Superior temporal gyrus (tissue), 1 donor: ENCODE data around the gene IWS1.
"Not testable (repeated sequence)": the region's sequence is repeated elsewhere in the genome, so short reads cannot be mapped to it uniquely, and the experiment has no call there.

Source experiments
- DNase-seq: peaks from one replicate; pipeline ENCODE4 v3.0.0-alpha.2; 2016; ENCODE audit errors: extremely low spot score

Gene IWS1

DNA sequence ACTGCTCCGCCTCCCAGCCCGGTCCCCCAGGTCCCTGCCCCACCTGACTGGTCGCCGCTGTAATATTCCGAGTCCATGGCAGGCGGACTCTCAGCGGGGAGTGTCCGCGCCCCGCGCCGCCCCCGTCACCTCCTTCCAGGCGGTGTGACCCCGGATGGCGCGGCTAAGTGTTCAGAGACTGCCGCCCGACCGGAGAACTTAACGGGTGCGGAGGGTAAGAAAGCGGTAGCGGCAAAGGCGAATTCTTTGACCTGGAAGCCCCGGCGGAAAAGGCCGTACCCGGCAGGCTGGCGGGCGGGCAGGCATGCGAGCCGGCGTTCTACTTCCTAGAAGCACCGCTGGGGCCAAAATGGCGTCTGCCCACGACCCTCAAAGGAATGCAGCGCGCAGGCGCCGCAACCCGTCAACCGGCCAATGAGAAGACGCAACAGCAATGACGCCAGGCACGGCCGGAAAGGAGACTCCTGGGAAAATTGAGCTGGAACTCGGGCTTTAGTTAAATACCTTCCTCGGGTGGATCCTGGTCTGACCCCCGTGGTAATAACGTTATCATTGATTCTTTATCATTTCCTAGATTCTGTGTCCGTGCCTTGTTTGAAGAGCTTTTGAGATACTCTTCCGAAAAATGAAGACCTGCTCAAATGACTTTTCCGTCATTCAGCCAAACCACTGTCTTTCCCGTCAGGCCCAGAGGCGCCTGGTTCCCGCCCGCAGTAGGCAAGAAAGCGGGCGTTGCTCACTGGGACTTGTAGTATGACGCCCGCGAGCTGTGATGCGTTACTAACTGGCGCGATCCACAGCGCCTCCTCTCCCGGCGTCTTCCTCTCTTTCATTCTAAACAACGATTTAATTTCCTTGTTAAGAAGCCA, at the start of gene IWS1:
IWS1 (minus strand) TSS at position 358 of the 869 bp plus-strand sequence; CDS start at position 77, 281 bp downstream.
- peak; percentile 98 for DNase-seq

DNA sequence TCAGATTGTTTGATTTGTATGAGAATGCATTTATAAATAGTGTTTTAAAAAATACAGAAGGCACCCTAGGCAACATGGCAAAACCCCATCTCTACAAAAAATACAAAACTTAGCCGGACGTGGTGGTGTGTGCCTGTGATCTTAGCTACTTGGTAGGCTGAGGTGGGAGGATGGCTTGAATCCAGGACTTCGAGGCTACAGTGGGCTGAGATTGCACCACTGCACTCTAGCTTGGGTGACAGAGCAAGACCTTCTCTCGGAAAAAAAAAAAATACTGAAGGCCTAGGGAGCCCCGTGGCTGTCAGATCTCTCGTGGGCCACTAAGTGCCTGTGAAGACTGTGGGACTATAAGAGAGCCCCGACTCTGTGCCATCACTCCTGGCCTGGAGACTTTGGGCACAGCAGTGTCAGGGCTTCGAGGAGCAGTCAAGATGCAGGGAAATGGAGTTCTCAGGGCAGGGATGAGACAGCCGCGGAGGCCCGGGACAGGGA, 49.7 kb upstream of the IWS1 start:
- no peak for DNase-seq

- DNase-seq, result no peak
Measured at GRCh38 chr2:127575185-127575765, 49.0 kb upstream of the IWS1 start.

GRCh38 chr2:127574656-127575055, 48.4 kb upstream of the IWS1 start:
- DNase-seq, result no peak

- DNase-seq, result no peak
Measured at GRCh38 chr2:127573771-127574170, 47.5 kb upstream of the IWS1 start.

DNA sequence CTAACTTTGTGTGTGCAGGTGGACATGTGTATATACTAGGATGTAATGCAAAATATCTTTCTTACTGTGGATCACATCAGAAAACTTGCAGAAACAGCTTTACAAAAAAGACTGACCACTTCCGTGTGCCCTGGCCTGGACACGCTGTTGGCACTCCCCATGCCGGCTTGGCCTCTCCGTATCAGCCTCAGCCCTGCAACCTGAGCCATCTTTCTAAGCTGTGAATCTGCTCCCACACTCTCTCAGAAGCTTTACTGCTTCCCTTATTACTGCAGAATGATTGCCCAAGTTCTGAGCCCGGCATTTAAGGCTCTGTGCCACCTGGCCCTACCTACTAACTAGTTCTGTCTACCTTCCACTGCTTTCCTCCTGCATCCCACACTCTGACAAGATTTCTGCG, 47.0 kb upstream of the IWS1 start:
- DNase-seq, result no peak

DNA sequence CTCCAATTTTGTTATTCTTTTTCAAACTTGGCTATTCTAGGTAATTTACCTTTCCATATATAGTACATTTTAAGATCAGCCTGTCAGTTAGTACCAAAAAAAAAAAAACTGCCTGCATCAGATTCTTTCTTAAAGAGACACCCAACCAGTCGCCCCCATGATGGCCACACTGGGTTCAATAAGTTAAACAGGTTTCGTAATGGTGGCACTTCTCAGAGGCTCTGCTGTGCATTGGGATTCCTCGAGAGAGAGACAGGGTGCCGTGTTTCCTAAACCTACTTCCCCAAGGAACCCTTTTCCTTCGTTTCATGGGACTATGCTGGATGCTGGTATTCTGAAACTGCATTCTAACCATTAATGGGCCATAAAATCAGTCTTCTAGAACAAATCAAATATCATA, 46.6 kb upstream of the IWS1 start:
- no peak for DNase-seq

DNA sequence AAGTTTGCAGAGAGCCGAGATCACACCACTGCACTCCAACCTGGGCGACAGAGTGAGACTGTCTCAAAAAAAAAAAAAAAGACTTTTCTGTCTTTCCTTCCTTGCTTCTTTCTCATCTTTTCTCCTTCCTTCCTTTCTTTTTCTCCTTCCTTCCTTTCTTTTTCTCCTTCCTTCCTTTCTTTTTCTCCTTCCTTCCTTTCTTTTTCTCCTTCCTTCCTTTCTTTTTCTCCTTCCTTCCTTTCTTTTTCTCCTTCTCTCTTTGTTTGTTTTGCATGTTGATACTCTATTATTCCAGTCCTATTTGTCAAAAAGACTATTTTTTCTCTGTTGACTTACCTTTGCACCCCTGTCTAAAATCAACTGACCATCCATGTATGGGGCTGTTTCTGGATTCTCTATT, 46.1 kb upstream of the IWS1 start:
- not testable (repeated sequence) for DNase-seq

DNA sequence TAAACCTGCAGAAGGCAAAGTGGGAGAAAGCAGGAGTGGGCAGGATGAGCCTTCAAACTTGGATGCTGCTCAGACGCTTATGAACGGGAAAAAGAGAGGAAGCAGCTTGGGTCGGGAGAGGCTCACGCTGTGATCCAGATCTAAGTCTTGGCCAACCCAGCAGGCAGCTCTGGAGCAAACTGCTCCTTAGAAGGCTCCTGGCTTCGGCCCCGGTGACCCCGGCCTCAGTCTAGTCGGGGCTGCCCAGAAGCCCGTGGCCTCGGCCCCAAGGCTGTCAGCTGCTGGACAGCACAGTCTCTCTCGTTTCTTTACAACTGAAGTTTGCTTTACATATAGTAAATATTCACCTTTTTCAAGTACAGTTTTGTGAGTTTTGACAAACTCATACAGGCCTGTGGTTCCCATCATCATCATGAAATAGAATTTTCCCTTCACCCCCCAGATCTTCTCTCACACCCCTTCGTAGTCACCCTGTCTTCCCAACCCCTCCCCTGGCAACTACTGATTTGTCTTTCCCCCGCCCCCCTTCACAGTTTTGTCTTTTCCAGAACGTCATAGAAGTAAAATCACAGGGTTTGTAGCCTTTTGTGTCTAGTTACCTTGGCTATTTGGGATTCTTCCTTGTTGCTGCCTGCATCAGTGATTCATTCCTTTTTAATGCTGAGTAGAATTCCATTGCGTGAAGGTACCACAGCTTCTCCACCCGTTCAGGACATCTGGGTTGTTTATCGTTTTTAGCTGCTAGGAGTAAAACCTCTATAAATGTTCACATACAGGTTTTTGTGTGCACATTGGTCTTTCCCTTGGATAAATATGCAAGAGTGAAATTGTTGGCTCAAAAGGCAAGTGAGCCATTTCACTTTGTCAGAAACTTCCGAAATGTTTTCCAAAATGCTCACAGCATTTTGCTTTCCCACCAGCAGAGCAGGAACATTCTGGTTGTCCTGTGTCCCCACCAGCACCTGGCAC, 44.3 kb upstream of the IWS1 start:
- DNase-seq, result no peak

- no peak for DNase-seq
Measured at GRCh38 chr2:127569666-127570065, 43.4 kb upstream of the IWS1 start.

DNA sequence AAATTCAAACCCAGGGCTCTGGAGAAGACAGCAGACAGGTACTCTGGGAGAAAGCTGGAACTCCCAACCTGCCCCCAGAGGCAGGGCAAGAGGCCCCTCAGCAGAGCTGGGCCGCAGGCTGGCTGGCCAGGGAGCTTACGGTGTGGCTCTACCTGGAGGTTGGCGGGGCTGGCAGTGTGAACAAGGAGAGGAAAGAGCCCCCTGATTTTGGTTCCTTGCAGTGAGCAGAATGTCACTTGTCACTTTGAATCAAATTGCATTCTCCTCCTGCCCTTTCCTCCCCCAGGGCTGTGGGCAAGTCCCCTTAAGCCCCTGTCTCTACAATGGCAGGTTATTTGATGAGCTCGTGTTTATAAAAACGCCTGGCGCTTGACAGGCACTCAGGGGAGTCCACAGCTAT, 41.8 kb upstream of the IWS1 start:
- DNase-seq, result no peak

DNA sequence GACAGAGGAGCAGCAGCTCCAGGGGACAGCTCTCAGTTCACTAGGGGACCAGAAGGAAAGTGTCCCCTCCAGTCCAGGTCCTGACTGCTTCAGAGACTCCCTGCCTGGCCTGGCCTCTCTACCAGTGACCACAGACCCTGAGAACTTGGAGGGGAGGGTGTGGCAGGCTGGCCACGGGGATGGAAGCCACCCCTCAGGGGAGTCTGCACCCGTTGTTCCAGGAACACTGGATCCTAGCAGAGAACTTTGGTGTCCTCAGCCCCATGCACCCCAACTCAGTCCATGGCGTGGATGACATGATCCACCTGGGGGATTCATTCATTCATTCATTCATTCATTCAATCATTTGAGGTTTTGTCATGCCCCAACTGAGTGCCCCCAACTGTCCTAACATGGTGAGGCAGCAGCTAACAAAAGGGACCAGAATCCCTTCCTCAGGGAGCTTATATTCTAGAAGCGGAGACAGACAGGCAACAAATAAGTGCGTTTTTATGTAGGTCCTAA, 41.1 kb upstream of the IWS1 start:
- no peak for DNase-seq

- DNase-seq, result no peak
Measured at GRCh38 chr2:127566576-127566975, 40.3 kb upstream of the IWS1 start.

DNA sequence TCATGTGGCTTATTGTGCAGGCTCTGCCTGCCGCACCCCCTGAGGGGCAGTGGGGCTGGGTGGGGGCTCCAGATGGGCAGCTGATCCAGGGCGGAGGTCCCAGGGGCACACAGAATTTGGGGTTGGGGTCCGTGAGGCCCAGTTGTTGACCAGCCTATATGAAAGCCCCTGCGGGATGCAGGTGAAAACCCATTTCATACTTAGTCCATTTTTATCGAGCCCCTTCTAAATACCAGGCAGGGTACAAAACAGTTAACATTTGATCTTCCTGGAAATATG, 39.8 kb upstream of the IWS1 start:
- DNase-seq, result no peak

GRCh38 chr2:127565261-127566138, 39.2 kb upstream of the IWS1 start:
- no peak for DNase-seq

DNA sequence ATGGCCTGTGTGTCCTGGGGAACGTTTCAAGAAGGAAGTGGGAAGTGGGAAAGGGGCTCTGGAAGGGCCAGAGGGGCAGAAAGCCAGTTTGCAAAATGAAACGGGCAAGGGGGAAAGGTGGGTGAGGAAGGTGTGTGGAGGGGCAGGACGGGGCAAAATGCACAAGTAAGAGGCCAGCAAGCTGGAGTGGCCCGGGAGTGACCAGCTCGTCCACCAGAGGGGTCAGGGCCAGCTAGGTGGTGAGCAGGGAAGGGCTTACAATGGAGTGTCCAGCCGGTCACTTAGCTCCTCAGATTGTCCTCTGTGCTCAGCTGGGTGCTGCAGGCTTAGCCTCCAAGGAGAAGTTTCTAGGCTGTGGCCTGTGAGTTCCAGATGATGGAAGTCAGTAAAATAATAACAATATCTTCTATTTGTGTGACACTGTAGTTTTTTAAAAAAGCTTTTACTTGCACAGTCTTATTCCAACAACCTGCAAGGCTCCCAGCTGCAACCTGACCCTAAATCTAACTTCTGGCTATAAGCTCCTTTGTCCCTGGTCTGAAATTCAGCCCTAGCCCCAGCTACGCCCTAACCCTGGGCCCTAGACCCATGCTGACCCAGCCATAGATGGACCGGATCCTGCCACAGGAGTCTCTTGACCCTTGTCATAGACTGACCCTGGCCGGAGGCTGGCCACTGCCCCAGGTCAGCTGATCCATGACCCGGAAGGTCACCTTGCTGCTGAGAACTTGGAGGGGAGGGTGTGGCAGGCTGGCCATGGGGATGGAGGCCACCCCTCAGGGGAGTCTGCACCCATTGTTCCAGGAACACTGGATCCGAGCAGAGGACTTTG, 38.4 kb upstream of the IWS1 start:
- DNase-seq, result no peak

GRCh38 chr2:127563458-127564428, 37.5 kb upstream of the IWS1 start:
- DNase-seq, result no peak

GRCh38 chr2:127562936-127563335, 36.6 kb upstream of the IWS1 start:
- no peak for DNase-seq

GRCh38 chr2:127561371-127561770, 35.1 kb upstream of the IWS1 start:
- DNase-seq, result no peak
